ENCODE results near the gene TACC2. TPM values are rescaled to one million over a fixed set of nuclear protein-coding genes. Genes with fewer than 3 reads are reported as not detected.

The TACC2 gene
- total RNA-seq, 1 donor from 2014 or later = 400 TPM

DNA sequence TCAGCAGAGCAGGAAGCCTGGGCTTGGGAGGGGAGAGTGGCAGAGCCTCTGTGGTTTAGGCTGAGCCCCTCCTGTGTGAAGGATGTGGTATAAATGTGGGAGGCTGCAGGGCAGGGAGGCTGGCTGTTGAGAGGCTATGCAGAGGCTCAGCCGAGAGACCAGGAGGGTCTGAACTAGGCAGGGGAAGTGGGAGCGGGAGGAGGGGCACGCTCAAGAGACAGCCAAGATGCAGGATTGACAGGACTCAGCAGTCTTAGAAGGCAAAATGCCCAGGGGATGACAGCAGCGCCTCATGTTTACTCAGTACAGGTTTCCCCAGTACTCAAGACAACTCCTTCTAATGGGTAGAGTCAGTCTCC, 306.5 kb downstream of the TACC2 start:
- DNase-seq = no peak
- Histone ChIP-seq H3K4me1 (peaks cover 8% of the 10 kb centered on the region), H3K27me3 (ENCODE audit: low read depth) (no peaks in the 10 kb centered on the region), H3K36me3 (no peaks in the 10 kb centered on the region), H3K4me3 (no peak overlapping the region), H3K27ac (replicated peaks) (no peak overlapping the region), H3K9me3 (replicated peaks) (no peaks in the 10 kb centered on the region)
- intact Hi-C loops (cut with micrococcal nuclease) = loop anchor here (5.0 kb wide), 1 partner anchor 272 kb away; no protein-coding TSS in a partner anchor
- TF ChIP-seq, protein P1, sequence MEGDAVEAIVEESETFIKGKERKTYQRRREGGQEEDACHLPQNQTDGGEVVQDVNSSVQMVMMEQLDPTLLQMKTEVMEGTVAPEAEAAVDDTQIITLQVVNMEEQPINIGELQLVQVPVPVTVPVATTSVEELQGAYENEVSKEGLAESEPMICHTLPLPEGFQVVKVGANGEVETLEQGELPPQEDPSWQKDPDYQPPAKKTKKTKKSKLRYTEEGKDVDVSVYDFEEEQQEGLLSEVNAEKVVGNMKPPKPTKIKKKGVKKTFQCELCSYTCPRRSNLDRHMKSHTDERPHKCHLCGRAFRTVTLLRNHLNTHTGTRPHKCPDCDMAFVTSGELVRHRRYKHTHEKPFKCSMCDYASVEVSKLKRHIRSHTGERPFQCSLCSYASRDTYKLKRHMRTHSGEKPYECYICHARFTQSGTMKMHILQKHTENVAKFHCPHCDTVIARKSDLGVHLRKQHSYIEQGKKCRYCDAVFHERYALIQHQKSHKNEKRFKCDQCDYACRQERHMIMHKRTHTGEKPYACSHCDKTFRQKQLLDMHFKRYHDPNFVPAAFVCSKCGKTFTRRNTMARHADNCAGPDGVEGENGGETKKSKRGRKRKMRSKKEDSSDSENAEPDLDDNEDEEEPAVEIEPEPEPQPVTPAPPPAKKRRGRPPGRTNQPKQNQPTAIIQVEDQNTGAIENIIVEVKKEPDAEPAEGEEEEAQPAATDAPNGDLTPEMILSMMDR (IDR thresholded peaks at IDR 0.05; ENCODE audit: borderline replicate concordance) = no peak

DNA sequence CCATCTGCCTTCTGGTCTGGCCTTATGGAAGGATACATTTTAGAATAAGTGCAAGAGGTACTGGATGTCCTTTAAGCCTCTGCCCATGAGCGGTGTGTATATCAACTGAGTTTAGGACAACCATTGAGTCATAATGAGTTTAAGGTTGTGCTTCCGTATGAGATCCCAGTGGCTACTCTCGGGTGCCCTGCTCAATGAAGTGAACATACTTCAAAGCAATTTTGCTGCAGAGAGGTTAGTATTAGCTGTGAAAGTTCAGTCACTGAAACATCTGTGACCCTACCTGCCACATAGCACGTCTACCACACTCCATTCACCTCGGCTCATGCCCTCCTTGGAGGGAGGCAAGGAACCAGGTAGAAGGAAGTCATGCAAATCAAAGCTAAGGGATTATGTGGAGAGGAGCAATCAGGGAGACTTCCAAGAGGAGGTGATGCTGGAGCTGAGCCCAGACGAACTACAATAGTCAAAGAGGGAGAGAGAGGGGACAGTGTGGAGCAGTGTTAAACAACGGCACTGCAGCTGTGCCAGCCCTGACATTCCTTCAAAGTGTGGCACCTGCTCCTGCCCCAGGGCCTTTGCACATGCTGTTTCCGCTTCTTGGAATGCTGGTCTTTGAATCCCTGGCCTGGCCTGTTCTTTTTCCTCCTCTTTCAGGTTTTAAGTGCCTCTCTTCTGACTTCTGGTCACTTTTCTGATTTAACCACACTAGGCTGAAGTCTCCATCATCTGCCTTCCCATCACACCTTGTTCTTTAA, 307.6 kb downstream of the TACC2 start:
- DNase-seq = no peak
- H3K4me3 ChIP-seq = no peak overlapping the region
- no peaks in the 10 kb centered on the region for H3K36me3 ChIP-seq
- intact Hi-C loops (cut with micrococcal nuclease) = loop anchor here (5.0 kb wide), 1 partner anchor 271 kb away; no protein-coding TSS in a partner anchor
- no peak overlapping the region for H3K27ac ChIP-seq (replicated peaks)
- no peaks in the 10 kb centered on the region for H3K27me3 ChIP-seq (ENCODE audit: low read depth)
- H3K9me3 ChIP-seq (replicated peaks) = no peaks in the 10 kb centered on the region
- H3K4me1 ChIP-seq = peaks cover 8% of the 10 kb centered on the region
- TF ChIP-seq, protein P1 (IDR thresholded peaks at IDR 0.05; ENCODE audit: borderline replicate concordance) = no peak

DNA sequence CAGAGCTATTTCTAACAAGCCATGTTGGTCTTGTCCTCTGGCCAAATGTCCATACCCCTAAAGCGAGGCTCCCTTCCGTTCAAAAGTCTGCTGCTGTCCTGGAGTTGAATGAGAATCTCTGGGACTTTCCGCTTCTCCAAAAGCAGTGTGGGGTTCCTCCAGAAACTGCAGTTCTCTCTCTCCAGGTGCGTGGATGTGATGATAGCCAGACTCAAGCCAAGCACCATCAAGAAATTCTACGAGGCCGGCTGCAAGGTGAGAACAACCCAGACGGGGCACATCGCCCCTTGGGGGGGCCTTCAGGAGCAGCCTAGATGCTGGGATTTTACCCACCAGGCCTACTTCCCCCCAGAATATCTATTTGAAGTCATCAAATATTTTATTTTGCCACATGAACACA, 308.6 kb downstream of the TACC2 start:
- intact Hi-C loops (cut with micrococcal nuclease) = loop anchor here (5.0 kb wide), 1 partner anchor 270 kb away; no protein-coding TSS in a partner anchor
- Histone ChIP-seq H3K4me3 (no peak overlapping the region), H3K27me3 (ENCODE audit: low read depth) (no peaks in the 10 kb centered on the region), H3K36me3 (no peaks in the 10 kb centered on the region), H3K4me1 (peaks cover 8% of the 10 kb centered on the region), H3K9me3 (replicated peaks) (no peaks in the 10 kb centered on the region), H3K27ac (replicated peaks) (no peak overlapping the region)
- TF ChIP-seq, protein P1 (IDR thresholded peaks at IDR 0.05; ENCODE audit: borderline replicate concordance) = no peak
- no peak for DNase-seq

DNA sequence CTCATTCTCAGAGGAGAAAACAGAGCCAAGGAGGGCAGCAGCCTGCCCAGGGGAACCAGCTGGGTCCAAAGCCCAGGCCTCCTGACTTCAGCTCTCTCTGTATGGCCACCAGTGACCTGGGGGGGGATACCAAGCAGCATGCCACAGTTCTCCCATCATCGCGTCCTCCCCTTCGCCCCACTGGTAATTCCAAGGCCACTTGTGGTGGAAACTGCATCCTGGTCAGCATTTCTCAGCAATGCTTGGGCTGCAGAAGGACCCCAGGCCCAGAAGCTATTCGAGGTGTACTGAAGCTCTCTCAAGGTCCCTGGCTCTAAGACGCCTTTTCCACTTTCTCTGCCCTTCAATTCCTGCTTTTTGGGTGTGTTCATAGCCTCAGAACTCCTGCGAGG, 309.2 kb downstream of the TACC2 start:
- intact Hi-C loops (cut with micrococcal nuclease) = loop anchor here (2.0 to 5.0 kb wide), 3 partner anchors 45 to 269 kb away; no protein-coding TSS in a partner anchor
- Histone ChIP-seq H3K9me3 (replicated peaks) (no peaks in the 10 kb centered on the region), H3K36me3 (no peaks in the 10 kb centered on the region), H3K4me1 (peaks cover 8% of the 10 kb centered on the region), H3K27ac (replicated peaks) (no peak overlapping the region), H3K4me3 (no peak overlapping the region), H3K27me3 (ENCODE audit: low read depth) (no peaks in the 10 kb centered on the region)
- TF ChIP-seq, protein P1 (IDR thresholded peaks at IDR 0.05; ENCODE audit: borderline replicate concordance) = no peak
- no peak for DNase-seq

DNA sequence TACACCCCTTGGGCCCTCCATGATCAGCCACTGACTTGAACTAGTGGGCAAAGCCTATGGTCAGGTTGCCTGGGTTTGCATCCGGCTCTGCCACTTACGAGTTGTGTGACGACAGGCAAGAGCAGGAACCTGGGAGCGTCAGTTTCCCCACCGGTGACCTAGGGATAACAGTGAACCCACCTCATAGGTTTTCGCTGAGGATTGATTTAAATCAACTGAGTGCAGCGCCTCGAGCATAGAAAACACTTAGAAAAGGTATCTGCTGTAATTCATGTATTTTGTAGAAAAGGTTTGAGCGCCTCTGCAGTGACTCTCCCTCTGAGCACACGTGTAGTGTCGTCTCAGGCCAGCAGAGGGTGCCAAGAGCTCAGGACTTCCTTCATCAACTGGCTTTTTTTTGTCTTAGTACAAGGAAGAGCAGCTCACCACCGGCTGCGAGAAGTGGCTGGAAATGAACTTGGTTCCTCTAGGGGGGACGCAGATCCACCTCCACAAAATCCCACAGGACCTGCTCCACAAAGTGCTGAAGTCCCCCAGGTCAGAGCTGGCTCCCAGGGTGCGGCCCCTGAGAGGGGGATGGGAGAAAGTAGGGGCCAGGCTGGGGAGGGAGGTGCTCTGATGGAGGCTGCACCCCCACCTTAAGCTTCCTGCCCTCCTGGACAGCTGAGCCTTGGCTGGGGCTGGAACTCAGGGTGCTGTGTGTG, 309.8 kb downstream of the TACC2 start:
- peak overlapping the region; percentile 41 for H3K4me3 ChIP-seq
- intact Hi-C loops (cut with micrococcal nuclease) = loop anchor here (2.0 to 5.0 kb wide), 3 partner anchors 44 to 269 kb away; no protein-coding TSS in a partner anchor
- no peaks in the 10 kb centered on the region for H3K36me3 ChIP-seq
- H3K27ac ChIP-seq (replicated peaks) = no peak overlapping the region
- TF ChIP-seq, protein P1 (IDR thresholded peaks at IDR 0.05; ENCODE audit: borderline replicate concordance) = peak; percentile 93
- H3K27me3 ChIP-seq (ENCODE audit: low read depth) = no peaks in the 10 kb centered on the region
- H3K9me3 ChIP-seq (replicated peaks) = no peaks in the 10 kb centered on the region
- peak; percentile 63 for DNase-seq
- peaks cover 8% of the 10 kb centered on the region for H3K4me1 ChIP-seq
